GM19438 (cell line): ENCODE results near the gene UST.

Source experiments
- ATAC-seq: cut with Tn5 transposase; IDR thresholded peaks from one replicate; pipeline ENCODE4 v1.9.1; 2021; ENCODE audit warnings: low read depth; ENCODE audit not compliant: unreplicated experiment

Gene UST

DNA sequence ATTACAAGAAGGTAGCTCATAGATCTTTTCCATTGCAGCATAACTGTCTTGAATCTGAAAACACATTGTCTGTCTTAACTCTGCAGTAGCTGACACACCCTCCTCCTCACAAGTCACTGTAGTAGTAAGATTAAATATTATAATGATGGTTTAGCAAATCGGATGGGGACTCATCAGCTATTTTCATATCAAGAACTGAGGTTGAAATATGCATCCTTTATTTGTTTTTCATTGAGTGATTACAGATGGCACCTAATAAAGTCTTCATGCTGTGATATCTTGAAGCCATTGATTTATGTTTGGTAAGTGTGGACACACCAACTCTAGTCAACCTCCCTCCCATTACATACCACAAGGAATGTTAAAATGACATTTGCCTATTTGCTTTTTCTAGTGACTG lies 303.3 kb downstream of the UST start:
- ATAC-seq = no peak

DNA sequence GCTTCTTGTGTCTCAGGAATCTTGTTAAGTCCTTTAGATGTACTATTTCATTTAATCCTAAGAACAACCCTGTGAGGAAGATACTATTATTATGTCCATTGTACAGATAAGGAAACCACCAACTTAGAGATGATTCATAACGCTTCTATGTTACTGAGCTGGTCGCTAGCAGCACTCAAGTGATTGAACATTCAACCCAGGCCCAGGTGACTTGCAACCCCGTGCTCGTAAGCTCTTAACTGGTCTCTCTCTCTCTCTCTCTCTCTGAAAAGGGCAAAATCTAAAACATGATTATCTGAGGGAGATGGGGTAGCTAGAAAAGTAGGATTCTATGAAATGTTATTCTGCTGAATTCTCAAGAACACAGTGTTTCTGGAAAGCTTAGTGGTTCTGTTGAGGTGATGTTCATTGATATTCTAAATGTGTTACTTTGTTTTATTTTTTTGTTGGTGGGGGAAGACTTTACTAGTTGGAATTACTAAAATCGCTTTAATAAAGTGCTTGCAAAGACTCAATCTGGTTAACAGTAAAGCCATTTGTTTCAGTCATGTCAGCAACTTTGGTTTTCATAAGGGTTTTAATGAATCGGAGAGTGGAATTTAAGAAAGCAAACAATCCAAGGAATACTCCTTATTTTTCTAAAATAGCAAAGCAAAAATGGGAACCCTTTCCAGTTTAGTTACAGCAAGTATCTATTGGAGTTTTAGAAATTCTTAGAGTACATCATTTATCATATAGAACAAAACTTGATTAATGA lies 305.7 kb downstream of the UST start:
- ATAC-seq = no peak

DNA sequence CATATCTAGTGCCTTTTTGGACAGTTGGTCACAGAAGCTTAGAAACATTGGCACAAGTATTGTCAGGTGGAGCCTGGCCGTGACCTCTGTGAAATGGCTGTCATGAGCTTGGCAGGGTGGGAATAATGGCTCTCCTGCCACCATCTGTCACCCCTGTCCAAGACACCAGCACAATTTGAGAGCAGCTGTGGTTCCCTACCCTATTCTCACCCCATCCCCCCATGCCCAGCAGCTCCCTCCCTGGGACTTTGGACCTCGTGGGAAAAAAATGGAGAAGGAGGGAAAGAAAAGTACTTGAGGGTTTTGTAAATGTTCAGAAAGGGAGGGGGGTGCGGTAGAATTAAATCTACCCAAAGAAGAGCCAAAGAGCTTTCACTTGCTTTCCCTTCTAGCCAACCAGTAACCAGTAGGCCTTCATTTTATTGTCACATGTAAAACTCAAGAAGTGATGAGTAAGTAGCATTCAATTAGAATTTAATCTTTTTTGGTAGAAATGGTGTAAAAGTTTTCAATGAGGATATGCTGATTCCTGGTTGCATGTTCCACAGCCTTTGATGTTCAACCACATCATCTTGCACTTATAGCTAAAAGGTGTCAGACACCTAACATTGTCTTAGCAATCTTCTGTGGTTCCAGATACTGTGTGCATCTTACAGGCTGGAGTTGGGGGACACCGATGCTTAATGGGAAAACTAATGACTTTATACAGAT lies 307.2 kb downstream of the UST start:
- ATAC-seq = peak; percentile 9

GRCh38 chr6:149054559-149055194 lies 307.8 kb downstream of the UST start:
- ATAC-seq = peak; percentile 93

DNA sequence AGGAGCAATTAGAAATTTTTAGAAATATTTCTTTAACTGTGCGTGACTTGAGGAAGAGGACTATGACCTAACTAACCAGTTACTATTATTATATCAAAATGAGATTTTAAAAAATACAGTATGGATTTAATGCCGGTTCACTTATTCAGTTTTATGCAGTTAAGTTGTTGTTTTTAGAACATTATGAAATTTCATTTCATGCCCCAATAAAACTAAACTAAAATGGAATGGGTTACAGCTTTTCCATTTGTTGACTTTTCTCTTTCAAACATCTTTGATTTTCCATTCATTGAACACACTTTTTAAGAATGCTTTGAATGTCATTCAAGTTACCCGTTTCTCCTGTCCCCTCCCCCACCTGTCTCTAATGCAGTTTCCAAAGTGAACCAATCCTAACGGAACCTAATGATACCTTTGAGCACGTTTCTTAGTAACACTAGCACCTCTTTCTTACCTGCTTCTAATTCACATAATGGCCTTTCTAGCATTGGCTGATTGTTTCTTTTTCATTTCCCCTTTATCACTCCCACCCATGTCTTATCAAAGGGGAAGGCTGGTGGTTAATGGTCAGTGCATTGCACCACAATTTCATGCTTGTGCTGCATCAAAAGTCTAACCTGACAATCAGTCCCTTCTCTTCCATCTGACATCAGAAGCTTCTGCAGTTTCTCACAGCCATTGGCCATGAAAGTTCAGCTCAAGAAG lies 308.5 kb downstream of the UST start:
- no peak for ATAC-seq

- ATAC-seq = no peak
Measured at GRCh38 chr6:149056777-149057463, 310.1 kb downstream of the UST start.

DNA sequence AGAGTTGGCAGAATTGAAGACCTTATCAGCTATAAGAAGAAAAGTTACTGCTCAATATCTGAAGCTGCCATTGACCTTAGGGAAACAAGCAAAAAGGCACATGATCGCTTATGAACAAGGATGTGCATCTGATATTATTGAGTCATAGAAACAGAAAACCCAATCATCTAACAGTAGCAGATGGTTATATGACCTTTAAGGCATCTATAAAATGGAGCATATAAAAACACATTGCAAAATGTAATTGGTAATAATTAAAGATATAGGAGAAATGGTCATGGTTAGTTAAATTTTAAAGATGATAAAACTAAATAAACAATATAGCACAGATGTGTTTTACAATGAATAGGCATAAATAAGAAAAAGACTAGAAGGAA lies 310.6 kb downstream of the UST start:
- ATAC-seq = no peak

DNA sequence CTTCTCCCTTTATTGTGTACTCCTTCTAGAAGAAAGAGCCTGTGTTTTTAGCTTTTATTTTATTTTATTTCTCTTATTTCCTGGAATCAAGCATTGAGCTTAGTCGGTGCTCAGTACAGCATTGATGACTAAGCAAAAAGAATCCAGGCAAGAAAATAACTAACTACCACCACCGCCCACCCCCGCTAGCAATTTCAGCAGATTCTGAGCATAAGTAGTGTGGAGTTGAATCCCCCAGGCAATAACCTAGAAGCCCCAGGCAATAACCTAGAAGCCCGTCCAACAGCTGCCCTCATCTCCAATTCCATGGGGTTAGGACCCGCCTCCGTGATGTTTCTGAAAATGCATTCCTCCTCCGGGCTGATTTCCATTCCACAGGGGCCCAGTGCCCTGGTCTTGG lies 312.7 kb downstream of the UST start:
- ATAC-seq = no peak

DNA sequence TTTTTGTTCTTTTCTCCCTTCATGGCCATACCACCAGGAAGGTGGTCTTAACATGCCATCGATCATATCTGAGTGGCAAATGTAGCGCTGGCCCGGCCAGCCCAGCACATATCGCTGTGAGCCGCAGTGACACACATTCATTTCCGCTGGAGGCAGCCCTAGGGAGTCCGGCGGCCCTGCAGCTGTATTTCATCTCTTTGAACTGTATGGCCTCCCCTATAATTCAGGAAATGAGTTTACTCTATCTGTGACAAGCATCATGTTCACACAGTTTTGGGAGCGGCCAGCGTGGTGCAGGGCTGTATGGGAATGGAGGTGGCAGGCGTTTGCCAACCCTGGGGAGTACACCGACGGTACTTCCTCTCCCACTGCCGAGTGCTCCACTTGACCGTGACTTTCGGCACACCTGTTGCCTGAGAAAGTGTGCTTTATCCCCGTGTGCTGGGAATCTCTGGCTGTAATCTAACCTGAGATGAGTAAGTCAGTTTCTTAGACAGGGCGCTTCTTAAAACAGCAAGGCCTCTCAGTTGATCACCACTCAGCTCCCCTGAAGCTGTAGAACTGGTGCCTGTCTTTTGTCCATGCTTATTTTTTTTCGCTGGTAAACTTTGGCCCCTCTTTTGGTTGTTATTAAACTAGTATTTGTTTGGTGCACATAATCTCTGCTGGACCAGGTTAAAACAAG lies 313.6 kb downstream of the UST start:
- ATAC-seq = peak; percentile 63

- no peak for ATAC-seq
Measured at GRCh38 chr6:149060985-149061760, 314.3 kb downstream of the UST start.

DNA sequence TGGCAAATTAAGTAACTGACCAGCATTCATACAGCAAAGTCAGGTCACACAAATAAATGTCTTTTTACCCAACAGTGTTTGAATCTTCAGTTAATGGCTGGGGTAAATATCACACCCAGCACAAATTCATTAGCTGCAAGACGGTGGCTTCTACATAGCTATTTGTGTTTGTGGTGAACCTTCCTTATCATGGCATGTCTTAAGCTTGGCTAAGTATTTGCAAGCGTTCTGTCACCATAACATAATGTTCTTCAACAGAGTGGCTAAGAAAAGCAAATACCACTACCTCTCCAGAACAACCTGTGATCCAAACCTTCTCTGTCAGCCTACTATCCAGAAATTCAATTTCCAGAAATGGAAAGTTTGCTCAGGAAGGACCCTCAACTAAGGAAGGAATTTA lies 315.1 kb downstream of the UST start:
- ATAC-seq = no peak

DNA sequence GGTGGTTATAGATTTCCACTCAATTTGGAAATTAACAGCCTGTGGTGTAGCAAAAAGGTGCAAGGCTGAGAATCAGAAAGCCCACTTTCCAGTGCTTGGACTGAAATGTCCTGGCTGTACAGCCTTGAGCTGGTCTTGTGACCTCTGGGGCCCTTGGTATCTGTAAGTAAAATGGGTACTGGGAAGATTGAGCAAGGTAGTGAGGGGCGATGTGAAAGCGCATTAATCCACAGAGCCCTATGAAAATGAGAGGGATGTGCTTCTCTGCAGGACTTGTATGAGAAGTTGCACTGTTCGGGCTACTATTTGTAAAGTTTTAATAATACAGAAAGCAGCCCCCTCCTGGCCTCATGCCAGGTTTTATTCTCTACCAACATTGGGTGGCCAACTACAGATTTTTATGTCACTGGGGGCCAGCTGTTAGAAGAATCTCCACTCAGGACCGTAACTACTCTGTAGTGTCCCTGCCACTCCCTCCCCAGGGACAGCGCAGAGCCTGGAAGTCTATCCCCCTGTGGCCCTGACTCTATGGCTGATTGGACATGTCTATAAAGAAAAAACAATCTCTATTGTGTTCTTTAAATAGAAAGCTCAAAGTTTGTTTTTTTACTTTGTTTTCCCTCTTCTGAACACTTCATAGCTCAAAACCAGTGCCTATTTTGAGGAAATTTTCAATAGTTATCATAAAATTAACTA lies 316.0 kb downstream of the UST start:
- ATAC-seq = no peak

DNA sequence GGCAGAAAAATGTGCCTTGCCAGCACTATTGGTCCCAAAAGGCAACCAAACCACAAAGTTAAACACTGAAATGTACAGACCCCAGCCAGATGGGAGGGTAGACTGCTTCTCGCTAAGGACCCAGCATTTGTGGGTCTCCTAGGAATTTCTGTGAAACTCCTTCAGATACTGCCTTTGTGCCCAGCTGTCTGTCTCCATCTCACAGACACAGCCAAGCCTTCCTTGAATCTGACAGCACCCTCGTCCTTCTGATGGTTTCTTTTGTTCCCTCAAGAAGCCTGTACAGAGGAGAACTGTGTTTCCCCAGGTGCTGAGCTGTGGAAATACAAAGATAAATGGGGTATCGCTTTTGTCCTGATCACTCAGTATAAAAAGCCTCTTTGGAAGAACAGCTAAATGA lies 316.6 kb downstream of the UST start:
- no peak for ATAC-seq

- no peak for ATAC-seq
Measured at GRCh38 chr6:149064001-149064659, 317.3 kb downstream of the UST start.

- no peak for ATAC-seq
Measured at GRCh38 chr6:149064660-149065015, 317.8 kb downstream of the UST start.

DNA sequence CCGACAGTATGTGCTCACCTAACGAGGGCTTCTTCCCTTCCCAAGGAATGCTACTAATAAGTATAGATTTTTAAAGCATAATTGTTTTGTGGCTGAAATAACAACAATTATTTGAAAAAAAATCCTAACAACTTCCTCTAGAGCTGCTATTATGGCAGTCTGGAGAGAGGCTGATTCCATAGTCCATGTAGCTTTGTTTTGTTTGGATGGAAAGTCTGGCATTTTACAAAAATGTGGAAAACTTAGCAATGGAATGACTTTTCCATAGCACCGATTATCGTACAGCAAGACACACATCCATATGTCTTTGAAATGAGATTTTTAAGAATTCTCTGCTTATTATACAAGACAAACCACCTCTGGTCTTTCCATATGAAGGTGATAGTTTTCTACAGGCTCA lies 318.3 kb downstream of the UST start:
- ATAC-seq = no peak

DNA sequence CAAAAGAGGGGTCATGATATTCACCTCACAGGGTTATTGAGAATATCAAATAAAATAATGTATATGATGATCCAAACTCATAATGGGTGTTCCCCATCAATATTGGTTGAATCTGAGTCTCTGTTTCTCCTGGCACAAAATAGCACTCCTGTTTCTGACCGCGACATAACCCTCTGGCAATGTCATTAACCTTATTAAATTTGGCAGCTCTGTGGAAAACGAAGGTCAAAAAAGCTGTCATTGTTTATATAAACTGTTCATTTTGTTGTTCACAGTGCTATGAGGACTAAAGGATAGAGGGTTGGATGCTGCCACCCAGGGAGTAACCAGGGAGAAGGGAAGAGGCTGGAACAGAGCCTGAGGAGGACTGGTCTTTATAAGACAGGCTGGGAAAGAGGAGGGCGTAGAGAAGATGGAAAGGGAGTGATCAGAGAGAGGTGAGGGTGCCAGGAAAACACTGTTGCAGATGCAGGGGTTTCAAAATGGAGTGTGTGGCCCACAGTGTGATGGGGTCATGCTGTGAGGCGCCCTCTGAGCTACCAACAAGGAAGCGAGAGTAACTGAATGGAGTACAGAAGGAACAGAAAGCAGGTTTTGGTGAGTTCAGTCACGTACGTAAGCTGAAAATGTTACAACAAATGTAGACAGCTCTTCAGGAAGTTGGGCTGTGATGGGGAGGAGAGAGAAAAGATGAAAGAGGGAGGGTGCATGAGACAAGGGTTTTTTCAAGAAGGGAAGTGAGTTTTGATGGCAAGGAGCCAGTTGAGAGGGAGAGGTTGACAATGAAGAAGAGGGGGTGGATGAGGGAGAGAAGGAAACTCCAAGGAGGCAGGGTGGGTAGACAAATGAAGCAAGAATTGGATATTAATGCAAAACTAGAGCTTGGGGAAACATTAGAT lies 319.1 kb downstream of the UST start:
- ATAC-seq = peak; percentile 100
